GM12891 (cell line): ENCODE data around the gene FAM200B.

Experiments
- POLR2A ChIP-seq: IDR thresholded peaks from 2 replicates; pipeline ENCODE4 v1.6.1; 2011; ENCODE audit warnings: low read depth, low read length, control low read depth
- POLR2AphosphoS5 ChIP-seq: IDR thresholded peaks from 2 replicates; pipeline ENCODE4 v1.6.1; 2011; ENCODE audit warnings: low read depth, low read length, control low read depth
- SPI1 ChIP-seq: IDR thresholded peaks from 2 replicates; pipeline ENCODE4 v1.6.1; 2011; ENCODE audit warnings: low read depth, low read length, control low read depth

- no peak for TF ChIP-seq POLR2A
- TF ChIP-seq POLR2AphosphoS5, result no peak
- TF ChIP-seq SPI1, result no peak
Observed at GRCh38 chr4:15696866-15697265, 15.2 kb downstream of the FAM200B start.
